Uterus (tissue), 2 donors: ENCODE results near the gene CASP10.

ENCODE experiments used
- CTCF ChIP-seq, 4 experiments: fragments of 200-600 bp in 2 of 4; fragments of 450-650 bp in 2 of 4; sonication (generic) in 2 of 4; IDR thresholded peaks; one replicate each; pipeline ENCODE4 v1.5.1; 2016 to 2019; ENCODE audit warnings: antibody characterized with exemption in 4 of 4, mild to moderate bottlenecking in 2 of 4, moderate library complexity in 1 of 4
- POLR2A ChIP-seq, 2 donors: fragments of 450-650 bp; IDR thresholded peaks; one replicate each; pipeline ENCODE4 v1.6.1; 2016; ENCODE audit warnings: antibody characterized with exemption in 2 of 2, mild to moderate bottlenecking in 1 of 2, moderate library complexity in 1 of 2

- TF ChIP-seq CTCF (IDR thresholded peaks at IDR 0.05) (no peak), POLR2A (IDR thresholded peaks at IDR 0.05) (no peak)
These were observed 2.9 kb upstream of the CASP10 start for GRCh38 chr2:201180010-201180409.
